Coronary artery (tissue), 2 donors: Measurements from ENCODE around the gene SDK2.

Experiments
- DNase-seq: peaks from one replicate; pipeline ENCODE4 v3.0.0-alpha.2; 2017; ENCODE audit warnings: low spot score
- H3K27ac ChIP-seq, 2 donors: fragments of 200-600 bp; sonication (generic); one replicate each; pipeline ENCODE4 v1.5.1; 2016 to 2019
- H3K4me3 ChIP-seq: fragments of 200-600 bp; sonication (generic); 2 replicates; pipeline ENCODE4 v1.5.1; 2016; ENCODE audit warnings: mild to moderate bottlenecking, moderate library complexity
- TF ChIP-seq, protein P1 (sequence below): fragments of 200-600 bp; sonication (generic); IDR thresholded peaks from one replicate; pipeline ENCODE4 v1.5.1; 2019; ENCODE audit warnings: antibody characterized with exemption

The SDK2 gene

DNA sequence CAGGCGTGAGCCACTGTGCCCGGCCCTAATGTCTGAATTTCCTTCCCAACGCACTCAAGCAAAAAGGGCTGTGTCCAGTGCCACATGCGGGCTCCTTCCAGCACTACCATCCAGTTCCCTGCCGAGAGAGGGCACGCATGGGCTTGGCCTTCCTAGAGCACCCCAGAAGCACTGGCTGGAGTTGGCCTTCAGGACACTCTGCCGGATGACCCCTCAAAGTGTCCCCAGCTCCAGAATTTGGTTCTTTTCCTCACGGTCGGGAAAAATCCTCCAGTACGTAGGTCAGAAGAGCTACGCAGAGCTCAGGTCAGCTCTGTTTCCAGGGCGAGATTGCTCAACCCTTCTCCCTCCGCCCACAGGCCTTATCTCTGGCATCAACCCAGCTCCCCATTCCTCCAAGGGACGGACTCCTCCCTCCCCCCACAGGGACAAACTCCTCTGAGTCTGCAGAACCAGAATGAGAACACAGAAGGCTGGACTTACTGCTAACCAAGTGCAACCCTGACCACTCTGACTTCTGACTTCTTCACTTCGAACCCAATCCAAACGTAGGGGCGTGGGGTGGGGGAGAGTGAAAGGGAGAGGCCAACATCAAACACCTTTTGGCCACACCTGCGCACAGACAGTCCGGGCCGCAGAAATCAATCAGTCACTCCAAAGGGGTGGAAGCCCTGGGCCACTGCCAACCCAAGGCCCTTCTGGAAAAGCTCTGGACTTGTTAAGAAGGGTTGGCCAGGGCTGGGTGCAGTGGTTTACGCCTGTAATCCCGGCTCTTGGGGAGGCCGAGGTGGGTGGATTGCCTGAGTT, 336.0 kb downstream of the SDK2 start:
- DNase-seq: peak; percentile 94
- peak overlapping the region; percentile 100 for H3K4me3 ChIP-seq
- peak overlapping the region; percentile 98 to 100 for H3K27ac ChIP-seq
- TF ChIP-seq, protein P1, sequence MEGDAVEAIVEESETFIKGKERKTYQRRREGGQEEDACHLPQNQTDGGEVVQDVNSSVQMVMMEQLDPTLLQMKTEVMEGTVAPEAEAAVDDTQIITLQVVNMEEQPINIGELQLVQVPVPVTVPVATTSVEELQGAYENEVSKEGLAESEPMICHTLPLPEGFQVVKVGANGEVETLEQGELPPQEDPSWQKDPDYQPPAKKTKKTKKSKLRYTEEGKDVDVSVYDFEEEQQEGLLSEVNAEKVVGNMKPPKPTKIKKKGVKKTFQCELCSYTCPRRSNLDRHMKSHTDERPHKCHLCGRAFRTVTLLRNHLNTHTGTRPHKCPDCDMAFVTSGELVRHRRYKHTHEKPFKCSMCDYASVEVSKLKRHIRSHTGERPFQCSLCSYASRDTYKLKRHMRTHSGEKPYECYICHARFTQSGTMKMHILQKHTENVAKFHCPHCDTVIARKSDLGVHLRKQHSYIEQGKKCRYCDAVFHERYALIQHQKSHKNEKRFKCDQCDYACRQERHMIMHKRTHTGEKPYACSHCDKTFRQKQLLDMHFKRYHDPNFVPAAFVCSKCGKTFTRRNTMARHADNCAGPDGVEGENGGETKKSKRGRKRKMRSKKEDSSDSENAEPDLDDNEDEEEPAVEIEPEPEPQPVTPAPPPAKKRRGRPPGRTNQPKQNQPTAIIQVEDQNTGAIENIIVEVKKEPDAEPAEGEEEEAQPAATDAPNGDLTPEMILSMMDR: no peak

DNA sequence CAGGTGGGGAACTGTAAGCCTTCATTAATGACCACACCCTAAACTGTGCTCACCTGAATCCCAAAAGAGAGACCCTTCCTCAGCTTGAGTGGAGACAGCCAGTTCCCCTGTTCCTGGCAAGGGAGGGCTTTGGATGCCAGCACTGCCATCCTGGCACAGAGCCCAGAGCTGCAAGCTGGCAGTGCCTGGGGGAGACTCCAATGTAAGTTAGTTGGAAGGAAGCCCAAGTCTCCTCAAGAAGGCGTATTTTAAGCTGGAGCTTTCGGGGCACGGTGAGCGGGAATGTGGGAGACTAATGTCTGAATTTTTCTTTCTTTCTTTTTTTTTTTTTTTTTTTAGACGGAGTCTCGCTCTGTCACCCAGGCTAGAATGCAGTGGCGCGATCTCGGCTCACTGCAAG, 337.1 kb downstream of the SDK2 start:
- TF ChIP-seq, protein P1: no peak
- peak overlapping the region; percentile 81 to 100 for H3K27ac ChIP-seq
- no peak for DNase-seq
- H3K4me3 ChIP-seq: peak overlapping the region; percentile 100

DNA sequence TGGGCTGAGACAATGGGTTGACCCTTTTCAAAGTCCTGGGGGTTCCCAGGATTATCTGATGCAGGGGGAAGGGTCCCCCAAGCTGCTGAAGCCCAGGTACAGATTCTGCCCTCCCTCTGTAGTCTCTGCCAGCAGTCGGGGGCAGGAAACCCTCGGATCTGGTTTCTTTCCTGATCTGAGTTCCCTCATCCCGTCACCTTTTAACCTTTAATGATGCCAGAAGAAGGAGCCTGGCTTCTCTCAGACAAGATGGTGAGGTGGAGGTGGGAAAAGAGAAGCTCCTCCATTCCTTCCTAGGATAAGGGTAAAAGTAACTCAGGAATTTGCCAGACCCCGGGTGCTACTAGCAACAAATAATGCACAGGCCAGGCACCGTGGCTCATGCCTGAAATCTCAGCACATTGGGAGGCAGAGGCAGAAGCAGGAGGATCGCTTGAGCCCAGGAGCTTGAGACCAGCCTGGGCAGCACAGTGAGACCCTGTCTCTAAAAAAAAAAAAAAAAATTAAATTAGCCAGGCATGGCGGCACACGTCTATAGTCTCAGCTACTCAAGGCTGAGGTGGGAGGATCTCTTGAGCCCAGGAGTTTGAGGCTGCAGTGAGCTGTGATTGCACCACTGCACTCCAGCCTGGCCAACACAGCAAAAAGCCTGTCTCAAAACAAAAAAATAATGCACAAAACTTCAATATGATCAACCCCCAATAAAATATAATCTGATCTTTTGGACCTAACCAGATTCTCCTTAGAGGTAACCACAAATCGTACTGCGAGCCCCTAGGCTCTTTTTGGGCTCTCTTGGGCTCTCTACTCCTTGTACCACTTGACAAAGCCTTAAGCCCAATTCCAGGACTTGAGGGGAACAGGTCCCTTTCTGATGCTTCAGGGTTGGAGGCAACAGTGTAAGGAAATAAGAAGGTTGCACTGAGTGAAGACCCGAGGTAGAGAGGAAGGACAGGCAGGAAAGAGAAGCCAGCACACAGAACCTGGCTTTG, 338.1 kb downstream of the SDK2 start:
- peak overlapping the region; percentile 81 to 100 for H3K27ac ChIP-seq
- H3K4me3 ChIP-seq: peak overlapping the region; percentile 100
- DNase-seq: no peak
- TF ChIP-seq, protein P1: no peak

DNA sequence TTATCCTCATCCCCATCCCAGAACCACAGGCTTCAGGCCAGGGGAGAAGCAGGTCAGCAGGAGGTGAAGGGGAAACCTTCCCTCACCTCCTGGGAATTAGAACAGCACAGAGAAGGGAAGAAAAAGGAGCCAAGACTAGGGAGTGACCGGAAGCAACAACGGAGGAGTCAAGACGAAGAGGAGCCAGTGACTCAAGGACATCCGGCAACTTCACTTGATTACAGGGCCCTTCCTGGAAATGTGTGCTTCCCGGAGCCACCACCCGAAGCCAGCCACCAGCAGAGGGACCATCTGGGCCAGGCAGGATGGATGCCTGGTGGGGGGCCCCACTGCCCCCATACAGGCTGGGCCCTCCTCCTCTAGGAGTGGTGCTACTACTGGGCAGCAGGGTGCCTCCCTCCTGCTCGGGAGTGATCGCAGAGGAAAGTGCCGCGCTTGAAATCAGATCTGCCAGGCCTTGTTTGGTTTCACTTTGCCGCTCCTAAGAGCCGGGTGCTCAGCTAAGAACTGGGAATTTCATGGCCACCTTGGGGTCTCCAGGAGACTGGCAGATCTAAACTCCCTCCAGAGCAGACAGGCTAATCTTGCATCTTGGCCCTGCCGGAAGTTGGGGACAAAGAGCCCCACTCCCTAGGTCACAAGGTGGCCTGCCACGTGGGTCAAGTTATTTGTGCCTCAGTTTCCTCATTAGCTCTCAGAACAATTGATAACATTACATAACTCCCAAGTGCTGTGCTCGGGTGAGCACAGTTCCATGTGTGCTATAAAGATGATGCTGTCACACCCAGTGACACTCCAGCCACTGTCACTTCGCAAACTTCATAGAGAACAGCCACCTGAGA, 339.1 kb downstream of the SDK2 start:
- H3K4me3 ChIP-seq: peak overlapping the region; percentile 70
- DNase-seq: peak; percentile 90
- TF ChIP-seq, protein P1: no peak
- peak overlapping the region; percentile 81 to 100 for H3K27ac ChIP-seq

DNA sequence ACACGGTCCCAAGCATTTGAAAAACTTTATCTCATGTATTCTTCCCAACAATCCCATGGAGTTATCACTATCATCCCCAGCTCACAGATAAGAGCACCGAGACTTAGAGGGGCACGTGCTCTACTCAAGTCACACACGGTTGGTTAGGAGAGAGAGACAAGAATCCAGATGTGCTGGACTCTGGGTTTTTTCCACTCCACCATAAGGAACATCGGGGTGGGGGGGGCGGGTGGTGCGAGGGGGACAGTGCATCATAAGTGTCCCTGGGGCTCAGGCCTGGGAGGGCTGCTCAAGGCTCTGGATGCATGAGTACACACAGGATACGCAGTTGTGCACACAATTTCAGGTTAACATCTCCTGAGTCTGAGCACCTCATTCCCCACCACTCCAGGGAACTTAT, 339.8 kb downstream of the SDK2 start:
- peak overlapping the region; percentile 81 to 100 for H3K27ac ChIP-seq
- TF ChIP-seq, protein P1: no peak
- peak overlapping the region; percentile 70 for H3K4me3 ChIP-seq
- DNase-seq: no peak

DNA sequence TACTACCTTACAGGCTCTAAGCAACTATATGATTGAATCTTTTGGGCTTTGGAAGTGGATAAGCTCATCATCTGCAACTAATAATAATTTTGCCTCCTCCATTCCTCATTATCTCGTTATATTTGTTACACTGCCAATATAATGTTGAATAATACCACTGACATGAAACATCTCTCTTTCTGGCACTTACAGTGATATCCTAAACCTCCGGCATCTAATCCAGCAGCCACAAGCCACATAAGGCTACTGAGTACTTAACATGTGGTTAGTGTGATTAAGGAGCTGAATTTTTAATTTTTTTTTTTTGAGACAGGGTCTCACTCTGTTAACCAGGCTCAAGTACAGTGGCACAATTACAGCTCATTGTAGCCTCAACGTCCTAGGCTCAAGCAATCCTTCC, 342.1 kb downstream of the SDK2 start:
- Histone ChIP-seq H3K27ac (no peak overlapping the region), H3K4me3 (no peak overlapping the region)
- TF ChIP-seq, protein P1: no peak
- no peak for DNase-seq
